Panc1 (cell line): ENCODE data around the gene CHST1.

Source experiments
- CTCF ChIP-seq: fragments of 450-650 bp; IDR thresholded peaks from 2 replicates; pipeline ENCODE4 v1.5.1; 2017; ENCODE audit warnings: mild to moderate bottlenecking
- POLR2AphosphoS5 ChIP-seq: IDR thresholded peaks from 2 replicates; pipeline ENCODE4 v1.6.1; 2012; ENCODE audit warnings: mild to moderate bottlenecking, low read depth, low read length, moderate library complexity
- REST ChIP-seq, 2 experiments: IDR thresholded peaks; 2 replicates each; pipeline ENCODE4 v1.6.1; 2011 to 2012; ENCODE audit warnings: low read depth in 2 of 2, control low read depth in 1 of 2, low read length in 1 of 2, mild to moderate bottlenecking in 1 of 2, moderate library complexity in 1 of 2; ENCODE audit not compliant: insufficient read depth in 1 of 2
- SIN3A ChIP-seq: IDR thresholded peaks from 2 replicates; pipeline ENCODE4 v1.6.1; 2012; ENCODE audit warnings: low read depth, mild to moderate bottlenecking, low read length, moderate library complexity, borderline replicate concordance; ENCODE audit not compliant: insufficient read depth

- TF ChIP-seq CTCF, result no peak
- no peak for TF ChIP-seq POLR2AphosphoS5
- no peak for TF ChIP-seq REST (IDR thresholded peaks at IDR 0.05; ENCODE audit: insufficient read depth in 1 of 2, low read depth in 2 of 2, low read length in 1 of 2)
- no peak for TF ChIP-seq SIN3A
Measured at GRCh38 chr11:45620243-45620642, 45.2 kb downstream of the CHST1 start.
